H1 (cell line): Measurements from ENCODE around the gene DHH. TPM values are rescaled to one million over a fixed set of nuclear protein-coding genes. Genes with fewer than 3 reads are reported as not detected.

Source experiments
- BACH1 ChIP-seq: IDR thresholded peaks from 2 replicates; pipeline ENCODE4 v1.6.1; 2012; ENCODE audit warnings: low read length, improper control_type of control experiment
- CHD7 ChIP-seq: fragments of 300-600 bp; sonication (generic); IDR thresholded peaks from 2 replicates; pipeline ENCODE4 v1.7.1; 2012; ENCODE audit warnings: low read length, moderate library complexity, mild to moderate bottlenecking, inconsistent platforms; ENCODE audit not compliant: insufficient replicate concordance
- EZH2 ChIP-seq: fragments of 200-600 bp; sonication (generic); IDR thresholded peaks from 2 replicates; pipeline ENCODE4 v1.7.1; 2012; ENCODE audit warnings: low read depth, mild to moderate bottlenecking, moderate library complexity, low read length, inconsistent platforms; ENCODE audit not compliant: severe bottlenecking
- GTF2F1 ChIP-seq: IDR thresholded peaks from 2 replicates; pipeline ENCODE4 v1.6.1; 2012; ENCODE audit warnings: low read depth, low read length, improper control_type of control experiment, borderline replicate concordance
- KDM5A ChIP-seq: fragments of 200-600 bp; IDR thresholded peaks from 2 replicates; pipeline ENCODE4 v1.7.1; 2012; ENCODE audit warnings: mild to moderate bottlenecking, low read length, inconsistent platforms, mixed read lengths
- MAFK ChIP-seq: IDR thresholded peaks from 2 replicates; pipeline ENCODE4 v1.6.1; 2012; ENCODE audit warnings: low read depth, mild to moderate bottlenecking, improper control_type of control experiment, low read length
- NANOG ChIP-seq: IDR thresholded peaks from 2 replicates; pipeline ENCODE4 v1.6.1; 2011; ENCODE audit warnings: low read length, low read depth, mild to moderate bottlenecking, inconsistent platforms; ENCODE audit not compliant: insufficient read depth, poor library complexity, severe bottlenecking
- RAD21 ChIP-seq, 2 experiments: IDR thresholded peaks in 1 of 2; conservative IDR thresholded peaks in 1 of 2; 2 replicates each; pipeline ENCODE4 v1.6.1; 2011; ENCODE audit warnings: low read depth in 2 of 2, low read length in 2 of 2, improper control_type of control experiment in 1 of 2, inconsistent platforms in 1 of 2, mild to moderate bottlenecking in 1 of 2, moderate library complexity in 1 of 2
- TAF1 ChIP-seq: IDR thresholded peaks from 2 replicates; pipeline ENCODE4 v1.6.1; 2011; ENCODE audit warnings: mild to moderate bottlenecking, low read depth, low read length
- TCF12 ChIP-seq: IDR thresholded peaks from 2 replicates; pipeline ENCODE4 v1.6.1; 2011; ENCODE audit warnings: low read depth, mild to moderate bottlenecking, low read length
- polyA plus RNA-seq, 7 experiments: library from polyadenylated mRNA; depleted of rRNA in 3 of 7; stranded (reverse) in 5 of 7; unstranded in 2 of 7; fragments of >200 nt in 5 of 7; fragments of 200-250 nt in 2 of 7; gene quantifications; 1 replicate in 5 of 7; 2 replicates in 1 of 7; 4 replicates in 1 of 7; pipeline versions ENCODE4 v1.2.1 to v1.2.3, GENCODE V29; 2011 to 2013; ENCODE audit warnings: missing spikeins in 2 of 7, mixed read lengths in 2 of 7
- total RNA-seq: library from RNA; stranded (reverse); fragmentation: NEBNext Ultra II Directional; extraction: Animal tissue kit (Norgen Biotek cat#: 25700); gene quantifications from 2 replicates; pipeline ENCODE4 v1.2.1, GENCODE V29; 2021
- TF ChIP-seq, protein P1 (sequence below): IDR thresholded peaks from 2 replicates; pipeline ENCODE4 v1.6.1; 2011; ENCODE audit warnings: low read depth, mild to moderate bottlenecking, low read length; ENCODE audit not compliant: insufficient read depth

The DHH gene
- total and polyA plus RNA-seq, 2 of the 8 experiments (the other 6 are each of a cell fraction or from before 2014, with no cell fraction given): 0.03 to 0.11 TPM

- no peak for TF ChIP-seq CHD7
- no peak for TF ChIP-seq KDM5A
- no peak for TF ChIP-seq GTF2F1
- TF ChIP-seq BACH1: no peak
- no peak for TF ChIP-seq RAD21 (IDR thresholded peaks at IDR 0.05 in 1 of 2, conservative IDR thresholded peaks at IDR 0.05 in 1 of 2; ENCODE audit: low read depth in 2 of 2, low read length in 2 of 2)
- no peak for TF ChIP-seq TAF1
- TF ChIP-seq, protein P1, sequence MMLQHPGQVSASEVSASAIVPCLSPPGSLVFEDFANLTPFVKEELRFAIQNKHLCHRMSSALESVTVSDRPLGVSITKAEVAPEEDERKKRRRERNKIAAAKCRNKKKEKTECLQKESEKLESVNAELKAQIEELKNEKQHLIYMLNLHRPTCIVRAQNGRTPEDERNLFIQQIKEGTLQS: no peak
- TF ChIP-seq MAFK: no peak
- no peak for TF ChIP-seq NANOG
- no peak for TF ChIP-seq TCF12
- TF ChIP-seq EZH2: no peak
These were observed 14.8 kb downstream of the DHH start (continued) for GRCh38 chr12:49079793-49080192.
